ENCODE results near the gene SNX1.

- no peak for TF ChIP-seq MYC (IDR thresholded peaks at IDR 0.05; ENCODE audit: insufficient read depth, insufficient read length, insufficient replicate concordance, low read length, severe bottlenecking)
- TF ChIP-seq SIX5 (IDR thresholded peaks at IDR 0.05; ENCODE audit: low read depth, low read length, severe bottlenecking), result no peak
- no peak for TF ChIP-seq EZH2 (IDR thresholded peaks at IDR 0.05; ENCODE audit: borderline replicate concordance, control insufficient read depth, low read depth, low read length)
- no peak for TF ChIP-seq ETV6 (conservative IDR thresholded peaks at IDR 0.05 in 1 of 2, IDR thresholded peaks at IDR 0.05 in 1 of 2; ENCODE audit: borderline replicate concordance in 1 of 2, low read depth in 1 of 2)
- no peak for TF ChIP-seq FOS (IDR thresholded peaks at IDR 0.05; ENCODE audit: borderline replicate concordance, extremely low read depth, insufficient read length)
- TF ChIP-seq HCFC1 (IDR thresholded peaks at IDR 0.05; ENCODE audit: low read length), result no peak
- TF ChIP-seq RAD21 (IDR thresholded peaks at IDR 0.05; ENCODE audit: insufficient read depth, low read depth, low read length), result no peak
- TF ChIP-seq PAX8 (IDR thresholded peaks at IDR 0.05), result no peak
- no peak for TF ChIP-seq CTCF (IDR thresholded peaks at IDR 0.05 in 2 of 3, conservative IDR thresholded peaks at IDR 0.05 in 1 of 3; ENCODE audit: control insufficient read depth in 2 of 3, extremely low read depth in 1 of 3, insufficient read depth in 1 of 3, low read depth in 3 of 3, low read length in 3 of 3)
These were observed 30.2 kb downstream of the SNX1 start for GRCh38 chr15:64125978-64126377.

Measured in GM12878 (cell line).